MM.1S (cell line): ENCODE data around the gene LIPT1.

Experiments
- EZH2 ChIP-seq: fragments of 300-600 bp; sonication (generic); optimal IDR thresholded peaks from 2 replicates; pipeline ENCODE3; 2017; ENCODE audit warnings: low read depth, mild to moderate bottlenecking, antibody characterized with exemption, low read length, mixed read lengths
- TF ChIP-seq, protein P1 (sequence below): fragments of 300-600 bp; sonication (generic); IDR thresholded peaks from 2 replicates; pipeline ENCODE4 v1.5.1; 2016; ENCODE audit warnings: antibody characterized with exemption, low read length, mixed read lengths

DNA sequence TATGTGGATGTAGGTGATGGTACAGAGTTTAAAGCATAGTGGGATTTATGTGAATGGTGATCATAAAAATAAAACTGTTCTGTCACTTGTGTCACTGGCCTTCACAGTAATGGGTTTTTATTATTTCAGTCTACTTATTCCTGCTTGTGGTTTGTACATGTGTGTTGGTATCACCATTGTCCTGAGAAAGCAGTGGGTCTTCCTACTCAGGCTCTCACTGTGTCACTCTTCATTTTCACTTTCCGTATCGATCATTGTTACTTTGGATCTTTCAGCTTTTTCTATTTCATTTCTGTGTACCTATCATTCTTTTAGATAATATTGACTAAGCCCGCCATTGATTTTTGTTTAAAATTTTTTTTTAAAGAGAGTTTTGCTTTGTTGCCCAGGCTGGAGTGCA is 33.6 kb downstream of the LIPT1 start:
- TF ChIP-seq, protein P1, sequence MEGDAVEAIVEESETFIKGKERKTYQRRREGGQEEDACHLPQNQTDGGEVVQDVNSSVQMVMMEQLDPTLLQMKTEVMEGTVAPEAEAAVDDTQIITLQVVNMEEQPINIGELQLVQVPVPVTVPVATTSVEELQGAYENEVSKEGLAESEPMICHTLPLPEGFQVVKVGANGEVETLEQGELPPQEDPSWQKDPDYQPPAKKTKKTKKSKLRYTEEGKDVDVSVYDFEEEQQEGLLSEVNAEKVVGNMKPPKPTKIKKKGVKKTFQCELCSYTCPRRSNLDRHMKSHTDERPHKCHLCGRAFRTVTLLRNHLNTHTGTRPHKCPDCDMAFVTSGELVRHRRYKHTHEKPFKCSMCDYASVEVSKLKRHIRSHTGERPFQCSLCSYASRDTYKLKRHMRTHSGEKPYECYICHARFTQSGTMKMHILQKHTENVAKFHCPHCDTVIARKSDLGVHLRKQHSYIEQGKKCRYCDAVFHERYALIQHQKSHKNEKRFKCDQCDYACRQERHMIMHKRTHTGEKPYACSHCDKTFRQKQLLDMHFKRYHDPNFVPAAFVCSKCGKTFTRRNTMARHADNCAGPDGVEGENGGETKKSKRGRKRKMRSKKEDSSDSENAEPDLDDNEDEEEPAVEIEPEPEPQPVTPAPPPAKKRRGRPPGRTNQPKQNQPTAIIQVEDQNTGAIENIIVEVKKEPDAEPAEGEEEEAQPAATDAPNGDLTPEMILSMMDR = no peak
- no peak for TF ChIP-seq EZH2
